Suppressor macrophage treated with lipopolysaccharide for 4 hours (primary cell): ENCODE results near the gene CAMK2N2.

ENCODE experiments used
- DNase-seq: peaks from one replicate; pipeline ENCODE4 v3.0.0-alpha.2; 2020

Gene CAMK2N2

DNA sequence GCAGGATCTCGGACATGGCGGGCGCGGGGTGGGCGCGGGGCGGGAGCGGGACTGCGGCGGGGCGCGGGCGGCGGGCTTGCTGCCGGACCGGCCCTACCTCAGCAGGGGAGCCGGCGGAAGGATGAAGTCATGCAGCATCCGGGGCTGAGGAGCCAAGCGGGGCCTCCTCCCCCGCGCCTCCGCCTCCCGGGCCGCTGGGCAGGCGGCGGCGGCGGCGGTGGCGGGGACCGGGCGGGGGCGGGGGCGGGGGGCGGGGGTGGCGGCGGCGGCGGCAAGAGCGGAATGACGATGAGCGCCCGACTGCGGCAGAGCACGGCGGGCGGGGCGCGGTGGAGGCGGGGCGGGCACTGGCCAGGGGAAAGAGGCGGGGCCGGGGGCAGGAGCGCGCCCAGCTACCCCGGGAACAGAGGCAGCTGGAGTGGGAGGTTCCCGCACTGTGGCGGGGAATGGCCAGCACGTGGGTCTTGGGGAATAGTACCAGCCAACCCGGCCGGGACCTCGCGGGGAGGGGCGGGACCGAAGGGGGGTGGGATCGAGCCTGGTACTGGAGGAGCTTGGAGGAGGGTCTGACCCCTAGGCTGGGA, at the start of gene CAMK2N2:
Gene CAMK2N2 (minus strand): TSS at position 284 of the 584 bp plus-strand sequence. CDS start 268 bp downstream, at position 16.
- peak; percentile 33 for DNase-seq

DNA sequence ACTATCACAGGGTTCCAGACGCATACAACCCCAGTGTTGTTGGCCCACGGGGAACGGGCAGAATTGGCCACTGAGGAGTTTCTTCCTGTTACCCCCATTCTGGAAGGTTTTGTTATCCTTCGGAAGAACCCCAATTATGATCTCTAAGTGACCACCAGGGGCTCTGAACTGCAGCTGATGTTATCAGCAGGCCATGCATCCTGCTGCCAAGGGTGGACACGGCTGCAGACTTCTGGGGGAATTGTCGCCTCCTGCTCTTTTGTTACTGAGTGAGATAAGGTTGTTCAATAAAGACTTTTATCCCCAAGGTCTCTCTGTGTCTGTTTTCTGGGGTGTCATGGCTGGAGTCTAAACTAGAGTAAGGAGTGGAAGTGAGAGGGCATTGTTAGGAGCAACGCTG, 47.4 kb upstream of the CAMK2N2 start:
- DNase-seq: no peak

DNA sequence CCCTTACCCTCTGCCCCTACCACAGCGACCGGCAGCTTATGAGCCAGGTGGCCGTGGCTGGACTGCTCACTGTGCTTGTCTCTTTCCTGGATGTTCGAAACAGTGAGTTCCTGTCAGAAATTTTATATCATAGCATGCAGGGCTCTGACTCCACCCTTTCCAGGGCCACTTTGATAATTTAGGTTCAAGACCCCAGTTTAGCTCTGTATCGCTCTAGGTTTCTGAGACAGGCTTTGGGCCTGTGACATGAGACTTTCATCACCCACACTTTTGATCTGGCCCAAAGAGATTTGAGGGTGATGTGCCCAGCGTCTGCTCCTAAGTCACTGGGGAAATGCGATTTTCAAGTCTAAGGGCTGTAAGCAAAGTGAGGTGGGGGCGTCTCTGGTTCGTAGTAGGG, 46.6 kb upstream of the CAMK2N2 start:
- DNase-seq: no peak

DNA sequence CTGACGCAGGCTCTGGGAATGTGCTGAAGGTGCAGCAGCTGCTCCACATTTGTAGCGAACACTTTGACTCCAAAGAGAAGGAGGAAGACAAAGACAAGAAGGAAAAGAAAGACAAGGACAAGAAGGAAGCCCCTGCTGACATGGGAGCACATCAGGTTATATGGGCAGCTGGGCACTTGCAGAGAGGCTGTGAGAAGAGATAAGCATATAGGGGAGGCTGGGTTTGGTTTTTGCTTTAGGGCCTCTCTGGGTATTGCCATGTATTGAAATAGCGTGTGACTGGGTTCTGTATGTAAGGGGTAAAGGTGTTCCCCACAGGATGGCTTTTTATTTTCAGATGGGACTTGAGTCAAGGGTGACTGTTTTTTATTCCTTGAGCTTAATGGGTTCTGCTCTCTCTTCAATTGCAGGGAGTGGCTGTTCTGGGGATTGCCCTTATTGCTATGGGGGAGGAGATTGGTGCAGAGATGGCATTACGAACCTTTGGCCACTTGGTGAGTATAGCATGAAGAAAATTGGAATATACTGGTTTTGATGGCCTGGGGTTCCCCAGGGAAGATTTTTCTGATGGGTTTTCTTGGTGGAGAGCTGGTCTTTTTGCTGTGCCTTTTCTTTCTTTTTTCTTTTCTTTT, 45.1 kb upstream of the CAMK2N2 start:
- no peak for DNase-seq

DNA sequence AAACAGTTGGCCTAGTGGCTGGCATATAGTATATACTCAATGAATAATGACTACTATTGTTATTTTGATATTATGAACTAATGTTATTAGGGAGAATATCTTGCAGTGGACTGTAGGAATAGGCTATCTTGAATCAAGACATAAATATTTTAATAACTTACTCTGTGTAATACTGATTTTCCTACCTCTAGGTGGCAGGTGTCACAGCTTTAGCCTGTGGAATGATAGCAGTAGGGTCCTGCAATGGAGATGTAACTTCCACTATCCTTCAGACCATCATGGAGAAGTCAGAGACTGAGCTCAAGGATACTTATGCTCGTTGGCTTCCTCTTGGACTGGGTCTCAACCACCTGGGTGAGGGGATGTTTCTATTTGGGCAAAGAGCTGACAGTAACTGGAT, 44.2 kb upstream of the CAMK2N2 start:
- DNase-seq: no peak

DNA sequence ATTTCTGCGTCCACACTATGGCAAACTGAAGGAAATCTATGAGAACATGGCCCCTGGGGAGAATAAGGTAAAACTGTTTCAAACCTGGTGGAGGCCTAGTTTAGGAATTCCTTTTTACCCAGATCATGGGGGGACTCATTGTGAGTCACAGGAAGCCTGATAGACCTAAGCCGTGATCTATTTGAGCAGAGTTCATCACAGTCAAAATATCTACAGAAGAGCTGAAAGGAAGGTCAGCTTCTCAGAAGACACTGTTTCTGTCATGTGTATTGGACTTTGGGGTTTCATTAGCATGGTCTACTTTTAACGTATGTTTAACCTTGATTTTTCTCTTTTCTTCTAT, 39.0 kb upstream of the CAMK2N2 start:
- no peak for DNase-seq

DNA sequence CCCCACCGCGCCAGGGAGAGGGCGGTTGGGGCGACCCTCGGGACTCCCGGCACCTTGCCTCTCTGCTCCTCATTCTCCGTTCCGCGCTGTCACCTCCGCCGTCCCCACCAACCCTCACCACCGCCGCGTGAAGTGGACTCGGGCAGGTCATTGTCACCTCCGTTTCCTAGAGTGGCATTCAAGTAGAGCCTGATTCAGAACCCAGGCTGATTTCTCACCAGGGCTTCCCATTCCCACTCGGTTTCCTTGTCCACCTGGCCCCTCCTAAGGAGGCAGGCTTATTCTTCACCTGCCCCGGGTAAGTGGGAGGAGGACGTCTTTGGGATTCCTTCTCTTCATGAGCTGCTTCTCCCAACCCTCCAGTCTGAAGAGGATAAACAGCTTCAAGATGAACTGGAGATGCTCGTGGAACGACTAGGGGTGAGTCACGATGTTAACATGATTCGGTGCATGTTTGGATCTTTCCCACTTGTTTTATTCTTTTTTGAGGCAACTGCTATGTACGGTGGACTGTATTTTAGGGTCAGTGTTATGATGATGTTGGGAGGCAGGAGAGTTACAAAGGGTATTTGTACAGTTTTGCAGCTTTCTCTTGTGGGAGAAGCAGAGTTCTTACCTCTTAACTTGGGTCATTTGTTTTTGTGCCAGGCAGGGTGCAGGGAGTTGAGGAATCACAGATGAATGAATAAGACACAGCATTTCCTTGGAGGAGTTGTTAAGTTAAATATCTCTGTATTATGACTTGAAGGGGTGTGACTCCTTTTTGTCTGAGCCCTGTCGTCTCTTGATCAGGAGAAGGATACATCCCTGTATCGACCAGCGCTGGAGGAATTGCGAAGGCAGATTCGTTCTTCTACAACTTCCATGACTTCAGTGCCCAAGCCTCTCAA, 38.4 kb upstream of the CAMK2N2 start:
- DNase-seq: no peak

DNA sequence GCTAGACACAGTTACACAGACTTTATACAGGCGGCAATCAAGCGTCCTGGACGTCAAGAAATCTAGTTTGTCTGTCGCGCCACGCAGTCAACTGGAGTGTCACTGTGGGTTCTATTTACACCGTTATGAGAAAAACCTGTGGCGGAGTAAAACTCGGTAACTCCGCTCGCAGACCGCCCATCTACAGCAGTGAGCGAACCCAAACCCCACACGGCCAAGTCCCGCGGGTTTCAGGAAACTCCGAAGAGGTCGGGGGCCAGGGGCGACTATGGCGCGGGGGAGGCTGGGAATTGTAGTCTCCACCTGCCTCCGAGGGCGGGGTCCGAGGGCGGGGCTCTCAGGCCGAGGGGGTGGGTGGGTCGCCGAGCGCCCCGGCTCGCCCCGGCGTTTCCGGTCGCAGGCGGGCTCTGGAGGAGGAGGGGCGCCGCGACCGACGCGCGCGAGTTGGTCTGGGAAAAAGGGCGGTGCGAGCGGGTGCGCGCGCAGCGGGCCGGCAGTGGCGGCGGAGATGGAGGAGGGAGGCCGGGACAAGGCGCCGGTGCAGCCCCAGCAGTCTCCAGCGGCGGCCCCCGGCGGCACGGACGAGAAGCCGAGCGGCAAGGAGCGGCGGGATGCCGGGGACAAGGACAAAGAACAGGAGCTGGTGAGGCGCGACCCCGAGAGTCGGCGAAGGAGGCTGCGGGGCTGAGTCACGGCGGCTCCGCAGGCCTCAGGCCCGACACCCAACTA, 37.6 kb upstream of the CAMK2N2 start, which contains the start of gene PSMD2:
Gene PSMD2 (plus strand): TSS at position 483 of the 729 bp plus-strand sequence. CDS start 26 bp downstream, at position 509.
- DNase-seq: peak; percentile 99

DNA sequence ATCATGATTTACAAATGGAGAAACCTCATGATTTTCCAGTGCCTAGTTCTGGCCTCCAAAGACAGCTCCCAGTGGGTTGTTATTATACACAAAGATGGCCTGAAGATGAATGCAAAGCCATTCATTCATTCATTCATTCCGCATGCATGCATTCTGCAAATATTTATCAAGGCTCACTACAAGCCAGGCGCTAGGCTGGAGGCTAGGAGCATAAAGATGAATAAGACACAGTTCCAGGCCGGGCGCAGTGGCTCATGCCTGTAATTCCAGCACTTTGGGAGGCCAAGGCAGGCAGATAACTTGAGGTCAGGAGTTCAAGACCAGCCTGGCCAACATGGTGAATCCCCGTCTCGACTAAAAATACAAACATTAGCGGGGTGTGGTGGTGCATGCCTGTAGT, 35.3 kb upstream of the CAMK2N2 start:
- no peak for DNase-seq

DNA sequence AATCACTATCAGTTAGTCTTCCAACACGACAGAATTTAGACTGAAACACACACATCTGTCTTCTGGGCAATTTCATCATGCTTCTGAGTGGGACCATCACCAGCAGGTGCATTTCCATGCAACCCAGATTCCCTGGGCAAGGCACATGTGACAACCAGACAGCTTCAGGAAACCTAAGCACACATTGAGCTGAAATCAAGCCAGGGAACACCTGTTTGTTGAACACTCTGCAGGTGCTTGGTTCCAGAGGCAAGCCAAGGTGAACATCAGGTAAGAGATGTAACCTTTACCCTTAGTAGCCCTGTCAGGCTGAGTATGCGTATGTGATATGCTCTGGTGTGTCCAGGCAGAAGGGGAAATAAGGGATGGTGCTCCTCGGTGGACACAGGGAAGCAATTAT, 34.4 kb upstream of the CAMK2N2 start:
- no peak for DNase-seq

DNA sequence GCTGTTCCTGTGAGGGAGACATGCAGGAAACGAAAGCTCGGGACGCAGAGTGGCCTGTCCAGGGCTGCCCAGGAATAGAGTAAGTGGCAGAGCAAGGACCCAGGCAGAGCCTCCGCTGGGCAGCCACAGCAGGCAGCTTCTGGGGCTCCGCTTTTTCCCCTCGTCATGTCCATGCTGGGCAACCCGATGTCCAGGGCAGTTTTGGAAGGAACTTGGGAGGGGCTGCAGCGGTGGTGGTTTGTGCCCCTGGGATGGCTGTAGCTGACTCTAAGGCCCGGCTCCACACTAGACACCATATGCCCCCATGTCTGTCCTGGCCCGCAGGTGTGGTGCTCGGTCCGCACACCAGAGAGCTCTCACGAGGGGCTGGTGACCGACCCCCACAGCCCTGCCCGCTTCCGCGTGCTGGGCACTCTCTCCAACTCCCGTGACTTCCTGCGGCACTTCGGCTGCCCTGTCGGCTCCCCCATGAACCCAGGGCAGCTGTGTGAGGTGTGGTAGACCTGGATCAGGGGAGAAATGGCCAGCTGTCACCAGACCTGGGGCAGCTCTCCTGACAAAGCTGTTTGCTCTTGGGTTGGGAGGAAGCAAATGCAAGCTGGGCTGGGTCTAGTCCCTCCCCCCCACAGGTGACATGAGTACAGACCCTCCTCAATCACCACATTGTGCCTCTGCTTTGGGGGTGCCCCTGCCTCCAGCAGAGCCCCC, 30.5 kb upstream of the CAMK2N2 start:
- DNase-seq: no peak

DNA sequence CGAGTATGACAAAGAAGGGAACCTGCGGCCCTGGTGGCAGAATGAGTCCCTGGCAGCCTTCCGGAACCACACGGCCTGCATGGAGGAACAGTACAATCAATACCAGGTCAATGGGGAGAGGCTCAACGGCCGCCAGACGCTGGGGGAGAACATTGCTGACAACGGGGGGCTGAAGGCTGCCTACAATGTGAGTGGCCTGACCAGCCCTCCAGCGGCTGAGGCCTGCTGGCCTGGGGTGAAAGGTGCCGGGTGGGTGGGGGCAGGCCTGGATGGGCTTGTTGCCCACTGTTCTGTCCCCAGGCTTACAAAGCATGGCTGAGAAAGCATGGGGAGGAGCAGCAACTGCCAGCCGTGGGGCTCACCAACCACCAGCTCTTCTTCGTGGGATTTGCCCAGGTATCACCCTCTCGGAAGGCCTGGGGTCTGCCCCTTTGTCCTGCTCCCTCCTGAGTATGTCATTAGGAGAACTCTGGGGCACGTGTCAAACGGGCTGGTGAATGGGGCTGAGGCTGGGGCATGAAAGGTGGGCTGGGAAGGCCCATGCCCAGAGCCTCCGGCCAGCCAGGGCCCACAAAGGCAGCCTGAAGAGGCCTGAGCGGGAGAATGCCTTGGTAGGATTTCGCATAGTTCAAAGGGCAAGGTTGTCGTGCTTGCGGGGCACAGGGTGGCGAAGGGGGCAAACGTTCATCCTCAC, 29.8 kb upstream of the CAMK2N2 start:
- no peak for DNase-seq

DNA sequence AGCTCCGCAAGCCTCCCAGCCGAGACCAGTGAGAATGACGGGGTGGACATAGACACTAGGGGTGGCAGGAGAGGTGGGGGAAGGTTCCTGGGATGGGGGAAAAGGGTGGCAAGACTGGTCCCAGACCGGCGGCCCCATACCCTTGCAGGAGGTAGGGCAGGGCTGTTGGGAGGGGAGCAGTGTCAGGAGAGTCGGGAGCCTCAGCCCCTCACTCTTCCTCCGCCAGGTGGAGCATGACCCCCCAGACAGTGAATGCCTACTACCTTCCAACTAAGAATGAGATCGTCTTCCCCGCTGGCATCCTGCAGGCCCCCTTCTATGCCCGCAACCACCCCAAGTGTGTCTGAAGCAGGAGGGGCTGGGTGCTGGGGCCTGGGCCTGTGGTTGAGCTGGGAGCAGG, 29.0 kb upstream of the CAMK2N2 start:
- DNase-seq: no peak

DNA sequence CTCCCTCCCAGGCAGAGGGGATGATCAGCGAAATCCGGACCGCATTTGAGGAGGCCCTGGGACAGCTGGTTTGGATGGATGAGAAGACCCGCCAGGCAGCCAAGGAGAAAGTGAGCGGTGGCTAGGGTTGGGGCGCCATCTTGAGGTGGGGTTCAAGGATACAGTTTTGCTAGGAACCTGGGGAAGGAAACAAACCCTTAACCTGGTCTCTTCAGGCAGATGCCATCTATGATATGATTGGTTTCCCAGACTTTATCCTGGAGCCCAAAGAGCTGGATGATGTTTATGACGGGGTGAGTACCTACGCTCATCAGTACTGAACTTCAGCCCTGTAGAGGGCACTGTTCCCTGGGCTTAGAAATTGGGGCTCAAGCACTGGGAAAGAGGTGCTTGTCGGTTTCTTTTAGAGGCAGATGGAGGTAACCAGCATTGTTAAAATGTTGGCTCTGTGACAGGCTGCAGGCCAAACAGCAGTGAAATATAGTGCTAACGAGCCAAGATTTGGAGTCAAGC, 28.1 kb upstream of the CAMK2N2 start:
- DNase-seq: peak; percentile 60

DNA sequence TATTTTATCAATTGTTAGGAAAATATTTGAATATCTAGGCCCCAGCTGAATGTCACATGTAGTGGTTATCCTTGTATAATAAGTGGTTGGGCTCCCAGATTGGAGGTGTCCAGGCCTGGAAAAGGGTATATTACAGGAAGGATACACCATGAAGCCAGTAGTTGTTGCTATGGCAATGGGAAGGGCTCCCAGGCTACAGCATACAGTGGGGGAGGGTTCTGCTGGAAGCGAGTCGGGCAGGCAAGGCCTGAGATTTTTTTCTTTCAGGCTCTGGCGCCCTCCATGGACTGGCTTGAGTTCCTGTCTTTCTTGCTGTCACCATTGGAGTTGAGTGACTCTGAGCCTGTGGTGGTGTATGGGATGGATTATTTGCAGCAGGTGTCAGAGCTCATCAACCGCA, 23.3 kb upstream of the CAMK2N2 start:
- DNase-seq: peak; percentile 28

DNA sequence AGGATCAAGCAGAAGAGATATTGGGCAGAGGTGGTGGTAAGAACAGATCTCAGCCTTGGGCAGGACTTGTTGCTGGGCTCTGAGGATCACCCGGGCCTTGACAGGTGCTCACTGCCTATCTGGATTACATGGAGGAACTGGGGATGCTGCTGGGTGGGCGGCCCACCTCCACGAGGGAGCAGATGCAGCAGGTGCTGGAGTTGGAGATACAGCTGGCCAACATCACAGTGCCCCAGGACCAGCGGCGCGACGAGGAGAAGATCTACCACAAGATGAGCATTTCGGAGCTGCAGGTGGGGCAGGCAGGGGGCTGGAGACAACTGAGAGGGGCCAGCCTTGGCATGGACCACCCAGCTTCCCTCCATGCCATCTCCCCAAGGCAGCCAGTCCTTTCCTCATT, 22.3 kb upstream of the CAMK2N2 start:
- no peak for DNase-seq

DNA sequence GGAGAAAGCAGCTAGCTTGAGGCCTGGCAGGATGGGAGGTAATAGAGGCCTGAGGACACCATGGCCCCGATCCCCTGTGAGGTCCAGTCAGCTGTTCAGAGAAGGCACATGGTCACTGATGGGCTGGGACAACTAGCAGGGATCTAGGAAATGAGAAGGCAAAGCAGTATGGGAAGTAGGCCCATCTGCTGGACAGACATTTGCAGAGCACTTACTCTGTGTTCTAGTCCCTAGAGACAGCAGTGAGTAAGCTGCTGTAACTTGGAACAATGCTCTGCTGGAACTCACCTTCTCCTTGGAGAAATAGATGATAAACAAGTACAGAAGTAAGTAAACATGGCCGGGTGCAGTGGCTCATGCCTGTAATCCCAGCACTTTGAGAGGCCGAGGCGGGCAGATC, 21.6 kb upstream of the CAMK2N2 start:
- DNase-seq: no peak

DNA sequence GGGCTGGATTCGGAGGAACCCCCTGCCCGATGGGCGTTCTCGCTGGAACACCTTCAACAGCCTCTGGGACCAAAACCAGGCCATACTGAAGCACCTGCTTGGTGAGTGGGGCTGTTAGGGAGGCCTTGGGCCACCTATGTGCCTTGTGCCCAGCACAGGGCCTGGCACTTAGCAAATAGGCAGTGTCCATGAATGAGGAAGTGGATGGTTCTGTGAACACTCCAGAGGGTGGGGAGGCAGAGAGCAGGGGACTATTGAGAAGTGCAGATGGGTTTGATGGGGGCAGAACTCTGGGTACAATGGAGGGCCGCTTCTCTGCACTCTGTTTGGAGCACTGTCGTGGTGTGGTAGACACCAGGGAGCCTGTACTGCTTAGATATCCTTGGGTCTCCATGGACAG, 16.0 kb upstream of the CAMK2N2 start:
- no peak for DNase-seq

DNA sequence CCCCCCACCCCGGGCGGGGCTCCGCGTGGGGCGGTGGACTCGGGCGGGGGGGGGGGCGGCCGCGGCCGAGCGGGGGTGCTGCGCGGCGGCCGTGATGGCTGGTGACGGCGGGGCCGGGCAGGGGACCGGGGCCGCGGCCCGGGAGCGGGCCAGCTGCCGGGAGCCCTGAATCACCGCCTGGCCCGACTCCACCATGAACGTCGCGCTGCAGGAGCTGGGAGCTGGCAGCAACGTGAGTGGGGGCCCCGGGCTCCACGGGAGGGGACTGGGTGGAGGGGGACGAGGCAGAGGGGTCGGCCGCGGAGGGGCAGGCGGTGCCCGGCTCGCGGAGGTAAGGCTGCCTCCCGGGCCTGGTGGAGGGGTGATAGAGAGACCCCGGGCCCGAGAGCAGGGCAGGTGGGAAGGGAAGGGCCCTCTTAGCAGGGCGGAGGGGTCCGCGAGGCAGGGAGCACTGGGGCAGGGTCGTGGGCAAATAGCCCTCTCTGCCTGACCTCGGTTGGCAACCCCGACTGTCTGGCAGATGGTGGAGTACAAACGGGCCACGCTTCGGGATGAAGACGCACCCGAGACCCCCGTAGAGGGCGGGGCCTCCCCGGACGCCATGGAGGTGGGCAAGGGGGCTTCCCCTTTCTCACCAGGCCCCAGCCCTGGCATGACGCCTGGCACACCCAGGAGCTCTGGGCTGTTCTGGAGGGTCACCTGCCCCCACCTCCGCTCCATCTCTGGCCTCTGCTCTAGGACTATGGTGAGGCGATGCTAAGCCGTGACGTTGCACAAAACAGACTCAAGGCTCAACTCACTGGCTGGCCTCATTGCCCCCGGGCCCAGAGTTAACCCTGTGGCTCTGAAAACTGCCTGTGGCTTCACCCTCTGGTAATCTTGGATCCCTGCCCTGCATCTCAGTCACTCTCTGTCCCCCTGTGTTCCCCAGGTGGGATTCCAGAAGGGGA, 14.9 kb upstream of the CAMK2N2 start, which contains the start of gene ECE2:
Gene ECE2 (plus strand): TSS at position 62 of the 950 bp plus-strand sequence. CDS start 132 bp downstream, at position 194.
- no peak for DNase-seq

DNA sequence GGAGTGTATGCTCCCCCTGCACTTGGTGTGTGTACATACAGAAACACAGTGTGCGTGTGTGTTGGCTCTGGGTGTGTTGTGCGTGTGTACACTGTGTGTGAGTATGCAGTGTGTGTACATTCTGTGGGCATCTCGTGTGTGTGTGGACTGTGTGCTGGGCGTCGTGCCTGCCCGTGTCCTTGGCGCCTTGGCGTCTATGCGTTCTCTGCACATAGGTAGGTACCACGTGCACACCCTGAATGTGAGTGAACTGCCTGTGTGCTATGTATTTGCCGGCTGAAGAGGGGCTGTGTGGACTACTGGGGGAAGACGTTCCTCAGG, 14.0 kb upstream of the CAMK2N2 start:
- DNase-seq: no peak

DNA sequence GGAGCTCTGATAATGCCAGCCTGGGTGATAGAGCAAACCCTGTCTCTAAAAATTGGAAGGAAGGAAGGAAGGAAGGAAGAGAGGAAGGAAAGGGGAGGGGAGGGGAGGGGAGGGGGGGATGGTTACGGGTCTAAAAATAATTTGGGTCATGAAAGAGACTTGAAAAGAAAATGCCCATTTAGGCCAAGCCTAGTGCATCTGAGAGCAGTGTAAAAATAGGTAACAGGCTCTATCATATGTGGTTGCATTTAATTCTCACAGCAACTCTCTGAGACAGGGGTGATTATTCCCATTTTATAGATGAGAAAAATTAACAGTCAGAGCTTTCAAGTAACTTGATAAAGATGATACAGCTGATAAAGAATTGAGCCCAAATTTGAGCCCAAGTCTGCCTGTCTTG, 10.9 kb upstream of the CAMK2N2 start:
- no peak for DNase-seq
